Activated naive CD8-positive, alpha-beta T cell treated with anti-CD3 and anti-CD28 coated beads for 36 hours (primary cell): ENCODE results near the gene CASP9. TPM values are rescaled to one million over a fixed set of nuclear protein-coding genes. Genes with fewer than 3 reads are reported as not detected.
"Not testable (repeated sequence)": the region's sequence is repeated elsewhere in the genome, so short reads cannot be mapped to it uniquely, and the experiment has no call there.

ENCODE experiments used
- DNase-seq: peaks from one replicate; pipeline ENCODE4 v3.0.0; 2021
- H3K27ac Mint-ChIP-seq: one replicate; pipeline ENCODE4 v1.8.0; 2022; ENCODE audit warnings: mild to moderate bottlenecking, moderate library complexity, mixed read lengths
- H3K27me3 Mint-ChIP-seq: one replicate; pipeline ENCODE4 v1.8.0; 2022; ENCODE audit warnings: mild to moderate bottlenecking, mixed read lengths
- H3K36me3 Mint-ChIP-seq: one replicate; pipeline ENCODE4 v1.8.0; 2021; ENCODE audit warnings: mild to moderate bottlenecking, mixed read lengths
- H3K4me1 Mint-ChIP-seq: one replicate; pipeline ENCODE4 v1.8.0; 2021; ENCODE audit warnings: mixed read lengths
- H3K4me3 Mint-ChIP-seq: one replicate; pipeline ENCODE4 v1.8.0; 2022; ENCODE audit warnings: mild to moderate bottlenecking, moderate library complexity, mixed read lengths
- H3K9me3 Mint-ChIP-seq: one replicate; pipeline ENCODE4 v1.8.0; 2022; ENCODE audit warnings: mixed read lengths
- total RNA-seq, 2 experiments: library from RNA; stranded (reverse); gene quantifications; one replicate each; pipeline ENCODE4 v1.2.3, GENCODE V29; 2021

CASP9 gene
- total RNA-seq, 2 experiments from 2014 or later: 6.5 to 9.1 TPM

DNA sequence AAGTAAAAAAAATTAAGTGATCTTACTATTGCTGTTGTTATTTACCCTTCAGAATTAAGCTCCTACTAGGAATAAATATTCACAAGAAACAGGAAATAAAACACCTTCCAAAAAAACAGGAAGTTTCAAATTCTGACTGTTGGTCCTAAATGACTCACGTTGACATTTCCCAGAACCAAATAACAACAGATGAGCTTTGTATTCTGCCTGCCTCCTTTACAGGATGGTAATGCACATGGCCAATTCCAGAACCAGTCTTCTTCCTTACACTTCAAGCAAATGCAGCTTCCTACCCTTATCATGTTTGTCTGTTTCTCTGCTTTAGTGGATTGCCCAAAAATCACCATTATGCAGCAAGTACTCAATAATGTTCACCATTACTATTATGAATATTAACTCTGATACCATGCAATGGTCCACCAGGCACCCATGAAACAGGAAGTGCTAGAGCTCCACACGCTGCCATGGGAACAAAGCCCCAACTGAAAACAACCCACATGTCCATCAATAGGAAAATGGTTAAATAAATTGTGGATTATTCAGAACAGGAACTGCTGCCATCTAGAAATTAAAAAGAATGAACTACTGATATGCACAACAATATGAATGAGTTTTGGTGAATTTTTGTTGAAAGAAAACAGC is 8.9 kb downstream of the CASP9 start:
- H3K4me3 Mint-ChIP-seq: no peak overlapping the region
- peak overlapping the region; percentile 70 for H3K27ac Mint-ChIP-seq
- no peak for DNase-seq
- H3K4me1 Mint-ChIP-seq: peaks cover 9% of the 10 kb centered on the region
- H3K36me3 Mint-ChIP-seq: peaks cover 8% of the 10 kb centered on the region
- no peaks in the 10 kb centered on the region for H3K27me3 Mint-ChIP-seq
- no peaks in the 10 kb centered on the region for H3K9me3 Mint-ChIP-seq

DNA sequence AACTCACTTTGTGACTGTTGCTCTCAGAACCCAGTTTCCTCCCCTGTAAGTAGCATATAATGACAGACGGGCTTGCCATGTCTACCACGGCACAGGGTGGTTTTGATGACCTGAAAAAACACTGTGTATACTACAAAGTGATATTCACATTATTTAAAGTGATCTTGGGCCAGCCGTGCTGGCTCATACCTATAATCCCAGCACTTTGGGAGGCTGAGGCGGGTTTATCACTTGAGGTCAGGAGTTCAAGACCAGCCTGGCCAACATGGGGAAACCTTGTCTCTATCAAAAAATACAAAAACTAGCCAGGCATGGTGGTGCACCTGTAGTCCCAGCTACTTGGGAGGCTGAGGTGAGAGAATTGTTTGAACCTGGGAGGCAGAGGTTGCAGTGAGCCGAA is 9.5 kb downstream of the CASP9 start:
- not testable (repeated sequence) for H3K27me3 Mint-ChIP-seq, H3K36me3 Mint-ChIP-seq, DNase-seq, H3K4me3 Mint-ChIP-seq, H3K9me3 Mint-ChIP-seq, H3K4me1 Mint-ChIP-seq
- H3K27ac Mint-ChIP-seq: peak overlapping the region; percentile 16

GRCh38 chr1:15513919-15514318 is 10.1 kb downstream of the CASP9 start:
- no peak overlapping the region for H3K27ac Mint-ChIP-seq
- H3K27me3 Mint-ChIP-seq: no peaks in the 10 kb centered on the region
- H3K9me3 Mint-ChIP-seq: no peaks in the 10 kb centered on the region
- peaks cover 9% of the 10 kb centered on the region for H3K4me1 Mint-ChIP-seq
- no peak for DNase-seq
- H3K4me3 Mint-ChIP-seq: no peak overlapping the region
- peaks cover 8% of the 10 kb centered on the region for H3K36me3 Mint-ChIP-seq

DNA sequence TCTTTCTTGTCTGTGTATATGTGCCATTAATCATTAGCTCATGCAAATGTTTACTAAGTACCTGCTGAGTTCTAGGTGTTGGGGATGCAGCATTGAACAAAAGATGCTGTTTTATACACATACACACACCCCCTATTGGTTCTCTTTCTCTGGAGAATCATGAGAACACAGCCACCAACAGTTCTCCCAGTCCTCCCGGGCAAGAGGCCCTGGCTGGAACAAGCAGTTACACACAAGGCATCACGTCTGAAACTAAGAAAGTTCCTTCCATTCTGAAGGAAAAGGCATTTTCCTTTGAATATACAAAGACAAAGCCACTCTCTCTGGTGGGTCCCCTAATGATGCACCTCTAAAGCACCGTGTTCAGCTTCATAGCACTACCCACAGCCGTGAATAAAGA is 10.8 kb downstream of the CASP9 start:
- Mint-ChIP-seq H3K36me3 (peaks cover 8% of the 10 kb centered on the region), H3K27me3 (no peaks in the 10 kb centered on the region), H3K27ac (no peak overlapping the region), H3K4me1 (peaks cover 9% of the 10 kb centered on the region), H3K4me3 (no peak overlapping the region), H3K9me3 (no peaks in the 10 kb centered on the region)
- no peak for DNase-seq

DNA sequence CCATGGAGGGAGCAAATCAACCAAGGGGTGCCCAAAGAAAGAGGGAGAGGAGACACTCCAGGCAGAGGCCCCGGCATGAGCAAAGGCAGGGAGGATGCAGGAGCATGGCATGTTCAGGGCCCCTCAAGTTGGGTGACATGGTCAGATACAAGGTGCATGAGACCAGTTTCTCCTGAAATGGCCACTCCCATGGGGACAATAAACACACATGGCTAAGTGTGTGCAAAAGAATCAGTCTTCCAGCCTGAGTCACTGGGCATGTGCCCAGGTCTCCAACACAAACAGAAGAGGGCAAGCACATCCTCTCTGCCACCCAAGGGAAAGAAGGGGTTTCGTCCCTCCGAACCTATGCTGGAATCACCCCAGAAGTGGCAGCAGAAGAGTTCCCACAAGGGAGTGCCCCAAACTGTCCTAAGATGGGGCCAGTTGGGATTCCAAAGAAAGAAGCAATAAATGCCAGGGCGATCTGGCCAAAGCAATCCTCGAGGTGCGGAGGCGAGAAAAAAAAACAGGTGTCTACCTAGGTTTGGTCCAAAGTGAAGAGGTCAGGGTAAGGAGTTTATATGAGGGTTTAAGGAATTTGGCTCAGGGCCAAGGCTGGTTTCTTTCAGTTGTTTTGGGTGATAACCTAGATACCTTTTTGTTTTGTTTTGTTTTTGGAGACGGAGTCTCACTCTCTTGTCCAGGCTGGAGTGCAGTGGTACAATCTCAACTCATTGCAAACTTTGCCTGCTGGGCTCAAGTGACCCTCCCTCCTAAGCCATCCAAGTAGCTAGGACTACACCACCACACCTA is 13.2 kb downstream of the CASP9 start:
- Mint-ChIP-seq H3K36me3 (peaks cover 3% of the 10 kb centered on the region), H3K4me3 (no peak overlapping the region), H3K4me1 (peaks cover 9% of the 10 kb centered on the region), H3K9me3 (no peaks in the 10 kb centered on the region), H3K27ac (no peak overlapping the region), H3K27me3 (no peaks in the 10 kb centered on the region)
- DNase-seq: no peak

DNA sequence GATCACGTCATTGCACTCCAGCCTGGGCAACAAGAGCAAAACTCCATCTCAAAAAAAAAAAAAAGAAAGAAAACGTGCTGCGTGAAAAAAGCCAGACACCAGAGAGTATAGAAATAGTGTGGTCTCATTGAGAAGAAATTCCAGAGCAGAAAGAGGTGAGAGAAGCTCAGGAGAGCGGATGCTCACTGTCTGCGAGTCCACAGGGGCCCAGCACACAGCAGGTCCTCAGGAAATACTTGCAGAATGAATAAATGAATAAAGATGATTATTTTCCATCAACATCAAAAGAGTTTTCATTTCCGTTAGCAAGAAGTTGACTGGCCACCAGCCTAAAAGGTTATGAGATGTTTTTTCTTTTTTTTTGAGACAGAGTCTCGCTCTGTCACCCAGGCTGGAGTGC is 14.4 kb downstream of the CASP9 start:
- H3K27me3 Mint-ChIP-seq: no peaks in the 10 kb centered on the region
- no peak for DNase-seq
- H3K9me3 Mint-ChIP-seq: no peaks in the 10 kb centered on the region
- H3K27ac Mint-ChIP-seq: no peak overlapping the region
- H3K4me1 Mint-ChIP-seq: no peaks in the 10 kb centered on the region
- H3K4me3 Mint-ChIP-seq: no peak overlapping the region
- H3K36me3 Mint-ChIP-seq: no peaks in the 10 kb centered on the region

DNA sequence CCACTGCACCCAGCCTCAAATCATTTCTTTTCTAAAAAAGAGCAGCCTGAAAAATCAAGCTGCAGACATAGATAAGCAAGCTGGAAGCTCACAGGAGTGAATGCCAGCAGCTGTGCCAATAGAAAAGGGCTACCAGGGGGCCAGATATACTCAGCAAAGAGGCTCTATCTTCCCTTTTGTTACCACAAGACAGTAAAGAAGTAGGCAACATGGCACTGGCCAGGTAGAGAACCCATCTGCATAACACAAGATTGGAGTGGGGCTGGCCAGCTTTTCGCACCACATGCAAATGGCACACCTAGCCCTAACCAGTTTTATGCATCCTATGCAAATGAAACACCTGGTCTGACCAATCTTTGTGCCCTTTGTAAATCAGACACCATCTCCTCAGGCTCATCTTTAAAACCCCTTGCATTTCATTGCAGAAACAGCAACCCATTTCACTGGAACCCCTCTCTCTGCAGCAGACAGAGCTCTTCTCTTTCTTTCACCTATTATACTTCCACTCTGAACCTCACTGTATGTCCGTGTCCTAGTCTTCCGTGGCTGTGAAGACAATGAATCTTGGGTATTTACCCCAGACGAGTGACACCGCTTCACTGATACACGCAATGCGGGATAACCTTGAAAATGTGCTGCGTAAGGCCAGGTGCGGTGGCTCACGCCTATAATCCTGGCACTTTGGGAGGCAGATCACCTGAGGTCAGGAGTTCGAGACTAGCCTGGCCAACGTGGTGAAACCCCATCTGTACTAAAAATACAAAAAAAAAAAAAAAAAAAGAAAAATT is 15.1 kb downstream of the CASP9 start:
- no peaks in the 10 kb centered on the region for H3K27me3 Mint-ChIP-seq
- no peaks in the 10 kb centered on the region for H3K9me3 Mint-ChIP-seq
- DNase-seq: no peak
- H3K27ac Mint-ChIP-seq: no peak overlapping the region
- H3K4me3 Mint-ChIP-seq: no peak overlapping the region
- H3K4me1 Mint-ChIP-seq: no peaks in the 10 kb centered on the region
- no peaks in the 10 kb centered on the region for H3K36me3 Mint-ChIP-seq

GRCh38 chr1:15507278-15507677 is 16.7 kb downstream of the CASP9 start:
- no peaks in the 10 kb centered on the region for H3K27me3 Mint-ChIP-seq
- no peaks in the 10 kb centered on the region for H3K36me3 Mint-ChIP-seq
- H3K4me1 Mint-ChIP-seq: no peaks in the 10 kb centered on the region
- no peak overlapping the region for H3K27ac Mint-ChIP-seq
- no peak for DNase-seq
- H3K9me3 Mint-ChIP-seq: no peaks in the 10 kb centered on the region
- no peak overlapping the region for H3K4me3 Mint-ChIP-seq

DNA sequence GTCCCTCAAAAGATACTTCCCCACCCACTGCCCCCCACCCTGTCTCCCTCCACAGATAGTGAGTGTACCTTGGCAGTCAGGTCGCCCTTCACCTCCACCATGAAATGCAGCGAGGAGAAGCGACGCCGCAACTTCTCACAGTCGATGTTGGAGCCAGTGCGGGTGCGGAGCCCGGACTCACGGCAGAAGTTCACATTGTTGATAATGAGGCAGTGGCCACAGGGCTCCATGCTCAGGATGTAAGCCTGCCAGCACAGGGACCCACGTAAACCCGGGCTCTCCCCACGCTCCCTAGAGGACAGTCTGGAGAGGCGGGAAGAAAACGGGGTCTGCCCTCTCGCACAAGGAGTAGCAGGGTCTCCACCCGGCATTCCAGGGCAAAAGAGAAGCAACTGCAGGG is 17.2 kb downstream of the CASP9 start:
- Mint-ChIP-seq H3K4me3 (no peak overlapping the region), H3K9me3 (no peaks in the 10 kb centered on the region), H3K36me3 (no peaks in the 10 kb centered on the region), H3K27ac (no peak overlapping the region), H3K27me3 (no peaks in the 10 kb centered on the region), H3K4me1 (no peaks in the 10 kb centered on the region)
- DNase-seq: no peak

DNA sequence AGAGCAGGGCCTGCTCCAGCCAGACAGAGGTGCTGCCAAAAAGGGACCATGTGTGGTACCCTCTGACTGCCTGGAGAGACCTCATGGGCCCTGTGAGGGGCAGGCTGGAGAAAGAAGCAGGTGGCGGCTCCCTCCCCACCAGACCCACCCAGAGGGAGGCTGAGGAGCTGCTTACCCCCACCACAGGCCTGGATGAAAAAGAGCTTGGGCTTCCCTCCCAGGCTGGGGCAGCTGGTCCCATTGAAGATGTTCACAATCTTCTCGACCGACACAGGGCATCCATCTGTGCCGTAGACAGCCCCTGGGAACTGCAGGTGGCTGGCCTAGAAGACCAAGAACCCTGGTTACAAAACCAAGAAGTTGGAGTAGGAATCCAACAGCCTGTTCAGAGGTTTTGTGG is 19.6 kb downstream of the CASP9 start:
- Mint-ChIP-seq H3K9me3 (no peaks in the 10 kb centered on the region), H3K27ac (no peak overlapping the region), H3K36me3 (no peaks in the 10 kb centered on the region), H3K27me3 (no peaks in the 10 kb centered on the region), H3K4me3 (no peak overlapping the region), H3K4me1 (no peaks in the 10 kb centered on the region)
- no peak for DNase-seq

- no peak overlapping the region for H3K4me3 Mint-ChIP-seq
- peaks cover 3% of the 10 kb centered on the region for H3K36me3 Mint-ChIP-seq
- peak; percentile 49 for DNase-seq
- no peak overlapping the region for H3K27ac Mint-ChIP-seq
- no peaks in the 10 kb centered on the region for H3K27me3 Mint-ChIP-seq
- no peaks in the 10 kb centered on the region for H3K9me3 Mint-ChIP-seq
- no peaks in the 10 kb centered on the region for H3K4me1 Mint-ChIP-seq
These were observed 22.6 kb downstream of the CASP9 start for GRCh38 chr1:15501208-15502032.

DNA sequence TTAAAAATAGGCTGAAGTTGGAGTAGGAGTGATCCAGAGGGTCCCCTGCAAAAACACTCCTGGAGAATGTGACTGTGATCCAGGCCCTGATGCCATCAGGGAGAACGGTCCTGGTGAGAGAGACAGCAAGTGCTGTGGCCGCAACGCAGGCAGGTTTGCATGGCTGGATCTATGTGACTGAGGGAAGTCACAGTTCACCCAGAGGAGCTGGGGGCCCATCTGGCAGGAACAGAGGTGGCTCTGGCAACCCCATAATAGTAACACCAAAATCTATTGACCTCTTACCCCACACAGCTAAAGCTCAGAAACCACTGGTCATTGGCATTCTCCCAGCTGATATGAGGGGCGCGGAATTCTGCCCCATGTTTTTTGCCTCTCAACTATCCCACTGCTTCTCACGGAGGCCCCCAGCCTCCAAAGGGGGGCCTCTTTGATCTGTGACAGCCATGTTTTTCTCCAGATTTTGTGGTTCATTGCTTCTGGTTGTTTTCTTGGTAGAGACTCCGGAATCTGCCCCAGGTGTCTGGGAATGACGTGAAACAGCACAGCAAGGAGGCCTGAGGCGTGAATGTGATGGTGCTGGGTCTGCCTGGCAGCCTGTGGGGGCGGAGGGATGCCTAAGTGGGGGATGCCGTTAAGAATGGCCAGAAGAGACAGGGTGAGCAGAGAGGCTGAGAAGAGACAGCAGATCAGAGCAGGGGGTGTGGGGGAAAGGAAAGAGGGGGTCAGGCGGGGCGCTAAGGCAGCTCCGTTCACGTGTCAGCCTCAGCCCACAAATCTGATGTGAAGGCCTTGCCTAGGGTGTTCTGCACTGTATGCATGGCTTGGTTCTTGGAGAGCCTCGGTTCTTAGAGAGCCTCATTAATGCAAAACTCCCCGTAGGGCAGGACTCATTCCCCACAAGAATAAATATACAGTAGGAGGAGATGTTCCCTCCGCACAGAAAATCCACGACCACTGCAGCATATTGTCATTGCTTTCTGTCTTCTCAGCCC is 23.5 kb downstream of the CASP9 start:
- Mint-ChIP-seq H3K27me3 (no peaks in the 10 kb centered on the region), H3K36me3 (peaks cover 3% of the 10 kb centered on the region), H3K4me3 (no peak overlapping the region), H3K9me3 (no peaks in the 10 kb centered on the region), H3K27ac (no peak overlapping the region), H3K4me1 (no peaks in the 10 kb centered on the region)
- no peak for DNase-seq

- DNase-seq: no peak
- Mint-ChIP-seq H3K36me3 (peaks cover 12% of the 10 kb centered on the region), H3K27me3 (no peaks in the 10 kb centered on the region), H3K4me1 (no peaks in the 10 kb centered on the region), H3K4me3 (no peak overlapping the region), H3K27ac (no peak overlapping the region), H3K9me3 (no peaks in the 10 kb centered on the region)
These were observed 30.1 kb downstream of the CASP9 start for GRCh38 chr1:15493869-15494390.

- Mint-ChIP-seq H3K27ac (no peak overlapping the region), H3K4me3 (no peak overlapping the region), H3K27me3 (no peaks in the 10 kb centered on the region), H3K36me3 (peaks cover 9% of the 10 kb centered on the region), H3K9me3 (no peaks in the 10 kb centered on the region), H3K4me1 (no peaks in the 10 kb centered on the region)
- no peak for DNase-seq
These were observed 31.4 kb downstream of the CASP9 start for GRCh38 chr1:15492596-15492995.
